OCI-LY1 (cell line): ENCODE results near the gene SEMA3G.

Experiments
- EZH2 ChIP-seq: fragments of 200-600 bp; sonication (generic), shearing (Covaris generic); IDR thresholded peaks from 2 replicates; pipeline ENCODE4 v1.8.0; 2017; ENCODE audit warnings: borderline replicate concordance, mixed run types, mild to moderate bottlenecking, antibody characterized with exemption, low read length, moderate library complexity, mixed read lengths
- TF ChIP-seq, protein P1 (sequence below): fragments of 200-600 bp; sonication (generic), shearing (Covaris generic); IDR thresholded peaks from 2 replicates; pipeline ENCODE4 v1.5.1; 2017; ENCODE audit warnings: mild to moderate bottlenecking, antibody characterized with exemption, low read length, moderate library complexity, mixed read lengths

DNA sequence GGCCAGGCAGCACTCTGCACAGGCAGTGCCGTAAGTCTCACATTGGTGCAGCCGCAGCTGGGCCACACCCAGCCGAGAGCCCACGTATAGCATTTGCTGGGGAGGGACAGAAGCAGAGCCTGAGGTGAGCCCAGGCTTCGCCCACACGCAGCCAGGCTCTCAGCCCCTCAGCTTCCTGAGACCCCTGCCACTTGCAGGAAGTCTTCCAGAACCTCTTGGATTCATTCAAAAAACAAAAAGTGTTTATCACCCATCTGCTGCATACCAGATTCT, 6.9 kb downstream of the SEMA3G start:
- TF ChIP-seq, protein P1, sequence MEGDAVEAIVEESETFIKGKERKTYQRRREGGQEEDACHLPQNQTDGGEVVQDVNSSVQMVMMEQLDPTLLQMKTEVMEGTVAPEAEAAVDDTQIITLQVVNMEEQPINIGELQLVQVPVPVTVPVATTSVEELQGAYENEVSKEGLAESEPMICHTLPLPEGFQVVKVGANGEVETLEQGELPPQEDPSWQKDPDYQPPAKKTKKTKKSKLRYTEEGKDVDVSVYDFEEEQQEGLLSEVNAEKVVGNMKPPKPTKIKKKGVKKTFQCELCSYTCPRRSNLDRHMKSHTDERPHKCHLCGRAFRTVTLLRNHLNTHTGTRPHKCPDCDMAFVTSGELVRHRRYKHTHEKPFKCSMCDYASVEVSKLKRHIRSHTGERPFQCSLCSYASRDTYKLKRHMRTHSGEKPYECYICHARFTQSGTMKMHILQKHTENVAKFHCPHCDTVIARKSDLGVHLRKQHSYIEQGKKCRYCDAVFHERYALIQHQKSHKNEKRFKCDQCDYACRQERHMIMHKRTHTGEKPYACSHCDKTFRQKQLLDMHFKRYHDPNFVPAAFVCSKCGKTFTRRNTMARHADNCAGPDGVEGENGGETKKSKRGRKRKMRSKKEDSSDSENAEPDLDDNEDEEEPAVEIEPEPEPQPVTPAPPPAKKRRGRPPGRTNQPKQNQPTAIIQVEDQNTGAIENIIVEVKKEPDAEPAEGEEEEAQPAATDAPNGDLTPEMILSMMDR, result no peak
- no peak for TF ChIP-seq EZH2
